ENCODE data around the gene TMEM147. TPM values are rescaled to one million over a fixed set of nuclear protein-coding genes. Genes with fewer than 3 reads are reported as not detected.
A peak's percentile ranks its signal among the peaks of the same experiment; 100 is the strongest.

TMEM147 gene
- total and polyA plus RNA-seq, 2 of the 13 experiments (the other 11 are each of a cell fraction or from before 2014, with no cell fraction given): 141 to 176 TPM

- TF ChIP-seq DMTF1 (CRISPR knock-in tag; IDR thresholded peaks at IDR 0.05) (no peak), NR0B2 (CRISPR knock-in tag; IDR thresholded peaks at IDR 0.05) (peak; percentile 64), TRAFD1 (CRISPR knock-in tag; IDR thresholded peaks at IDR 0.05; ENCODE audit: borderline replicate concordance) (no peak), ZSCAN30 (CRISPR knock-in tag; IDR thresholded peaks at IDR 0.05) (no peak), GATAD1 (CRISPR knock-in tag; IDR thresholded peaks at IDR 0.05) (peak; percentile 92), ZFP82 (CRISPR knock-in tag; IDR thresholded peaks at IDR 0.05; ENCODE audit: borderline replicate concordance) (no peak), ZNF292 (CRISPR knock-in tag; IDR thresholded peaks at IDR 0.05; ENCODE audit: borderline replicate concordance, low read depth) (no peak), JUN (CRISPR knock-in tag; IDR thresholded peaks at IDR 0.05) (no peak), HMG20A (CRISPR knock-in tag; IDR thresholded peaks at IDR 0.05; ENCODE audit: borderline replicate concordance) (no peak), ZNF772 (CRISPR knock-in tag; IDR thresholded peaks at IDR 0.05) (peak; percentile 64; the same call in 1 of the 2 replicates), EZH2 (conservative IDR thresholded peaks at IDR 0.05; ENCODE audit: low read depth, low read length) (no peak), ZBTB38 (CRISPR knock-in tag; IDR thresholded peaks at IDR 0.05) (peak; percentile 62; the same call in 1 of the 2 replicates)
- TF ChIP-seq, protein P1, sequence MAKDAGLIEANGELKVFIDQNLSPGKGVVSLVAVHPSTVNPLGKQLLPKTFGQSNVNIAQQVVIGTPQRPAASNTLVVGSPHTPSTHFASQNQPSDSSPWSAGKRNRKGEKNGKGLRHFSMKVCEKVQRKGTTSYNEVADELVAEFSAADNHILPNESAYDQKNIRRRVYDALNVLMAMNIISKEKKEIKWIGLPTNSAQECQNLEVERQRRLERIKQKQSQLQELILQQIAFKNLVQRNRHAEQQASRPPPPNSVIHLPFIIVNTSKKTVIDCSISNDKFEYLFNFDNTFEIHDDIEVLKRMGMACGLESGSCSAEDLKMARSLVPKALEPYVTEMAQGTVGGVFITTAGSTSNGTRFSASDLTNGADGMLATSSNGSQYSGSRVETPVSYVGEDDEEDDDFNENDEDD (CRISPR knock-in tag; IDR thresholded peaks at IDR 0.05; ENCODE audit: borderline replicate concordance): peak; percentile 61; the same call in 1 of the 2 replicates
- TF ChIP-seq, protein P2, sequence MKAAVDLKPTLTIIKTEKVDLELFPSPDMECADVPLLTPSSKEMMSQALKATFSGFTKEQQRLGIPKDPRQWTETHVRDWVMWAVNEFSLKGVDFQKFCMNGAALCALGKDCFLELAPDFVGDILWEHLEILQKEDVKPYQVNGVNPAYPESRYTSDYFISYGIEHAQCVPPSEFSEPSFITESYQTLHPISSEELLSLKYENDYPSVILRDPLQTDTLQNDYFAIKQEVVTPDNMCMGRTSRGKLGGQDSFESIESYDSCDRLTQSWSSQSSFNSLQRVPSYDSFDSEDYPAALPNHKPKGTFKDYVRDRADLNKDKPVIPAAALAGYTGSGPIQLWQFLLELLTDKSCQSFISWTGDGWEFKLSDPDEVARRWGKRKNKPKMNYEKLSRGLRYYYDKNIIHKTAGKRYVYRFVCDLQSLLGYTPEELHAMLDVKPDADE (CRISPR knock-in tag; IDR thresholded peaks at IDR 0.05): no peak
- TF ChIP-seq, protein P3, sequence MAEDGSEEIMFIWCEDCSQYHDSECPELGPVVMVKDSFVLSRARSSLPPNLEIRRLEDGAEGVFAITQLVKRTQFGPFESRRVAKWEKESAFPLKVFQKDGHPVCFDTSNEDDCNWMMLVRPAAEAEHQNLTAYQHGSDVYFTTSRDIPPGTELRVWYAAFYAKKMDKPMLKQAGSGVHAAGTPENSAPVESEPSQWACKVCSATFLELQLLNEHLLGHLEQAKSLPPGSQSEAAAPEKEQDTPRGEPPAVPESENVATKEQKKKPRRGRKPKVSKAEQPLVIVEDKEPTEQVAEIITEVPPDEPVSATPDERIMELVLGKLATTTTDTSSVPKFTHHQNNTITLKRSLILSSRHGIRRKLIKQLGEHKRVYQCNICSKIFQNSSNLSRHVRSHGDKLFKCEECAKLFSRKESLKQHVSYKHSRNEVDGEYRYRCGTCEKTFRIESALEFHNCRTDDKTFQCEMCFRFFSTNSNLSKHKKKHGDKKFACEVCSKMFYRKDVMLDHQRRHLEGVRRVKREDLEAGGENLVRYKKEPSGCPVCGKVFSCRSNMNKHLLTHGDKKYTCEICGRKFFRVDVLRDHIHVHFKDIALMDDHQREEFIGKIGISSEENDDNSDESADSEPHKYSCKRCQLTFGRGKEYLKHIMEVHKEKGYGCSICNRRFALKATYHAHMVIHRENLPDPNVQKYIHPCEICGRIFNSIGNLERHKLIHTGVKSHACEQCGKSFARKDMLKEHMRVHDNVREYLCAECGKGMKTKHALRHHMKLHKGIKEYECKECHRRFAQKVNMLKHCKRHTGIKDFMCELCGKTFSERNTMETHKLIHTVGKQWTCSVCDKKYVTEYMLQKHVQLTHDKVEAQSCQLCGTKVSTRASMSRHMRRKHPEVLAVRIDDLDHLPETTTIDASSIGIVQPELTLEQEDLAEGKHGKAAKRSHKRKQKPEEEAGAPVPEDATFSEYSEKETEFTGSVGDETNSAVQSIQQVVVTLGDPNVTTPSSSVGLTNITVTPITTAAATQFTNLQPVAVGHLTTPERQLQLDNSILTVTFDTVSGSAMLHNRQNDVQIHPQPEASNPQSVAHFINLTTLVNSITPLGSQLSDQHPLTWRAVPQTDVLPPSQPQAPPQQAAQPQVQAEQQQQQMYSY (CRISPR knock-in tag; IDR thresholded peaks at IDR 0.05): 0 out of 2 replicates have a peak, but pooled peaks have one; percentile 45
Observed at GRCh38 chr19:35545001-35545854, at the start of gene TMEM147 (continued).

Measured in HepG2 (cell line).